ENCODE measurements around the gene SPATA6. TPM values are rescaled to one million over a fixed set of nuclear protein-coding genes. Genes with fewer than 3 reads are reported as not detected.
"Not testable (repeated sequence)": the region's sequence is repeated elsewhere in the genome, so short reads cannot be mapped to it uniquely, and the experiment has no call there.

The SPATA6 gene
- total and polyA plus RNA-seq, 2 of the 13 experiments (the other 11 are each of a cell fraction or from before 2014, with no cell fraction given) = 0.81 to 3.3 TPM

- H3K27me3 ChIP-seq (ENCODE audit: control insufficient read depth in 1 of 2, insufficient read depth in 2 of 2, low read length in 2 of 2); DNase-seq (ENCODE audit: low spot score); H2AFZ ChIP-seq (ENCODE audit: low read length); BruUV-seq (replicated peaks); ATAC-seq; FAIRE-seq; POLR2A ChIA-PET; H4K20me1 ChIP-seq (ENCODE audit: insufficient read depth, low read length); H3K79me2 ChIP-seq (ENCODE audit: insufficient read depth, low read length); CTCF ChIA-PET (ENCODE audit: low intra/inter-chr PET ratio, low total read pairs); H3K36me3 ChIP-seq (replicated peaks in 1 of 2; ENCODE audit: control insufficient read depth in 1 of 2, insufficient read depth in 2 of 2, low read length in 2 of 2); intact Hi-C loops (cut with micrococcal nuclease; ENCODE audit: unreplicated experiment); H3K9ac ChIP-seq (ENCODE audit: insufficient read depth, low read depth, low read length); H3K4me2 ChIP-seq (ENCODE audit: low read depth, low read length); H3K27ac ChIP-seq (ENCODE audit: extremely low read length, insufficient read depth, low read length); H3K4me3 ChIP-seq (replicated peaks in 1 of 3; ENCODE audit: insufficient read depth in 1 of 3, low read depth in 2 of 3, low read length in 3 of 3); in situ Hi-C loops (cut with HindIII; ENCODE audit: extremely low pct_ligation_motif_present, low pct_unique_long_range_greater_than_20kb): not testable (repeated sequence)
- H3K9me3 ChIP-seq (ENCODE audit: low read length) = peaks cover 11% of the 10 kb centered on the region
- 71% methylated on average over 7 of the region's 7 CpGs for WGBS (ENCODE audit: low lambda C conversion rate)
- peak; percentile 49 to 61; a peak in 3 of 4 replicates for TF ChIP-seq MAFK (conservative IDR thresholded peaks at IDR 0.05 in 1 of 2, IDR thresholded peaks at IDR 0.05 in 1 of 2; ENCODE audit: low read length in 2 of 2)
- peak; percentile 53; the same call in 1 of the 2 replicates for TF ChIP-seq MAFF (IDR thresholded peaks at IDR 0.05; ENCODE audit: low read depth, low read length)
- peaks cover 19% of the 10 kb centered on the region for H3K4me1 ChIP-seq (ENCODE audit: insufficient read depth, low read length)
Observed at GRCh38 chr1:48444186-48444585, 27.8 kb downstream of the SPATA6 start.

- Histone ChIP-seq H3K36me3 (replicated peaks in 1 of 2; ENCODE audit: control insufficient read depth in 1 of 2, insufficient read depth in 2 of 2, low read length in 2 of 2) (no peaks in the 10 kb centered on the region), H3K4me2 (ENCODE audit: low read depth, low read length) (no peak overlapping the region), H2AFZ (ENCODE audit: low read length) (no peak overlapping the region), H3K27me3 (ENCODE audit: control insufficient read depth in 1 of 2, insufficient read depth in 2 of 2, low read length in 2 of 2) (no peaks in the 10 kb centered on the region), H3K27ac (ENCODE audit: extremely low read length, insufficient read depth, low read length) (no peak overlapping the region), H3K9me3 (ENCODE audit: low read length) (peaks cover 11% of the 10 kb centered on the region), H3K4me1 (ENCODE audit: insufficient read depth, low read length) (peaks cover 24% of the 10 kb centered on the region), H3K79me2 (ENCODE audit: insufficient read depth, low read length) (no peaks in the 10 kb centered on the region), H3K4me3 (replicated peaks in 1 of 3; ENCODE audit: insufficient read depth in 1 of 3, low read depth in 2 of 3, low read length in 3 of 3) (no peak overlapping the region), H3K9ac (ENCODE audit: insufficient read depth, low read depth, low read length) (no peak overlapping the region), H4K20me1 (ENCODE audit: insufficient read depth, low read length) (no peaks in the 10 kb centered on the region)
- ChIA-PET POLR2A (no interaction called here), CTCF (ENCODE audit: low intra/inter-chr PET ratio, low total read pairs) (no interaction called here)
- no peak for ATAC-seq
- in situ Hi-C loops (cut with HindIII; ENCODE audit: extremely low pct_ligation_motif_present, low pct_unique_long_range_greater_than_20kb) (no loop called here), intact Hi-C loops (cut with micrococcal nuclease; ENCODE audit: unreplicated experiment) (no loop called here)
- BruUV-seq (replicated peaks) = no TSS peak
- WGBS (ENCODE audit: low lambda C conversion rate) = 81% methylated on average over 6 of the region's 6 CpGs
- FAIRE-seq = no peak
- no peak for DNase-seq (ENCODE audit: low spot score)
- TF ChIP-seq ZNF496 (CRISPR knock-in tag; IDR thresholded peaks at IDR 0.05; ENCODE audit: insufficient replicate concordance) = no peak
- no peak for TF ChIP-seq ZNF275 (CRISPR knock-in tag; IDR thresholded peaks at IDR 0.05; ENCODE audit: borderline replicate concordance)
- no peak for TF ChIP-seq CREM (IDR thresholded peaks at IDR 0.05)
- no peak for TF ChIP-seq CREM (CRISPR knock-in tag; IDR thresholded peaks at IDR 0.05)
- TF ChIP-seq SMAD1 (CRISPR knock-in tag; IDR thresholded peaks at IDR 0.05; ENCODE audit: borderline replicate concordance, low read depth) = no peak
- TF ChIP-seq SETDB1 (CRISPR knock-in tag; IDR thresholded peaks at IDR 0.05; ENCODE audit: borderline replicate concordance) = no peak
- TF ChIP-seq RBM39 (IDR thresholded peaks at IDR 0.05; ENCODE audit: low read depth, low read length, poor library complexity, severe bottlenecking) = no peak
- no peak for TF ChIP-seq KDM5B (CRISPR knock-in tag; IDR thresholded peaks at IDR 0.05; ENCODE audit: borderline replicate concordance)
- TF ChIP-seq ZNF382 (CRISPR knock-in tag; IDR thresholded peaks at IDR 0.05; ENCODE audit: borderline replicate concordance) = no peak
- TF ChIP-seq ZBTB7B (CRISPR knock-in tag; IDR thresholded peaks at IDR 0.05) = no peak
- no peak for TF ChIP-seq ZNF574 (CRISPR knock-in tag; IDR thresholded peaks at IDR 0.05)
- no peak for TF ChIP-seq MAFF (IDR thresholded peaks at IDR 0.05; ENCODE audit: low read depth, low read length)
Observed at GRCh38 chr1:48442864-48443619, 29.0 kb downstream of the SPATA6 start.

All from HepG2 (cell line).